HG03442 (cell line): ENCODE data around the gene OPRM1.
"Not testable (repeated sequence)": the region's sequence is repeated elsewhere in the genome, so short reads cannot be mapped to it uniquely, and the experiment has no call there.

Experiments used
- ATAC-seq: cut with Tn5 transposase; IDR thresholded peaks from one replicate; pipeline ENCODE4 v1.9.1; 2021; ENCODE audit warnings: mild to moderate bottlenecking, moderate library complexity; ENCODE audit not compliant: unreplicated experiment

Gene OPRM1

GRCh38 chr6:154236646-154237301 lies 197.7 kb downstream of the OPRM1 start:
- ATAC-seq = no peak

- ATAC-seq = no peak
These were observed 199.8 kb downstream of the OPRM1 start for GRCh38 chr6:154238831-154239230.

GRCh38 chr6:154239392-154239791 lies 200.4 kb downstream of the OPRM1 start:
- ATAC-seq = peak; percentile 42

- ATAC-seq = not testable (repeated sequence)
These were observed 202.0 kb downstream of the OPRM1 start for GRCh38 chr6:154241061-154241460.

- no peak for ATAC-seq
These were observed 202.5 kb downstream of the OPRM1 start for GRCh38 chr6:154241581-154241980.

GRCh38 chr6:154242617-154243357 lies 203.7 kb downstream of the OPRM1 start:
- no peak for ATAC-seq

GRCh38 chr6:154243793-154244750 lies 205.0 kb downstream of the OPRM1 start:
- no peak for ATAC-seq

GRCh38 chr6:154245506-154245905 lies 206.5 kb downstream of the OPRM1 start:
- no peak for ATAC-seq

GRCh38 chr6:154246723-154247118 lies 207.7 kb downstream of the OPRM1 start:
- ATAC-seq = no peak

GRCh38 chr6:154247119-154247861 lies 208.2 kb downstream of the OPRM1 start:
- ATAC-seq = peak; percentile 37

- ATAC-seq = peak; percentile 65
These were observed 210.7 kb downstream of the OPRM1 start for GRCh38 chr6:154249499-154250298.

- ATAC-seq = no peak
These were observed 212.1 kb downstream of the OPRM1 start for GRCh38 chr6:154251116-154251515.

GRCh38 chr6:154252678-154253077 lies 213.6 kb downstream of the OPRM1 start:
- ATAC-seq = no peak

- ATAC-seq = no peak
These were observed 218.0 kb downstream of the OPRM1 start for GRCh38 chr6:154257067-154257466.

- ATAC-seq = peak; percentile 78
These were observed 219.2 kb downstream of the OPRM1 start for GRCh38 chr6:154258064-154258757.

- peak; percentile 24 for ATAC-seq
These were observed 222.8 kb downstream of the OPRM1 start for GRCh38 chr6:154261688-154262397.

- ATAC-seq = no peak
These were observed 227.6 kb downstream of the OPRM1 start for GRCh38 chr6:154266560-154267099.

GRCh38 chr6:154267508-154268106 lies 228.6 kb downstream of the OPRM1 start:
- ATAC-seq = peak; percentile 63
